8988T (cell line): Measurements from ENCODE around the gene TIMM17B.
"Not testable (repeated sequence)": the region's sequence is repeated elsewhere in the genome, so short reads cannot be mapped to it uniquely, and the experiment has no call there.

Experiments used
- DNase-seq: peaks from one replicate; pipeline ENCODE4 v3.0.0; 2011

Gene TIMM17B

GRCh38 chrX:48893556-48894348 lies 3.8 kb downstream of the TIMM17B start:
- no peak for DNase-seq

DNA sequence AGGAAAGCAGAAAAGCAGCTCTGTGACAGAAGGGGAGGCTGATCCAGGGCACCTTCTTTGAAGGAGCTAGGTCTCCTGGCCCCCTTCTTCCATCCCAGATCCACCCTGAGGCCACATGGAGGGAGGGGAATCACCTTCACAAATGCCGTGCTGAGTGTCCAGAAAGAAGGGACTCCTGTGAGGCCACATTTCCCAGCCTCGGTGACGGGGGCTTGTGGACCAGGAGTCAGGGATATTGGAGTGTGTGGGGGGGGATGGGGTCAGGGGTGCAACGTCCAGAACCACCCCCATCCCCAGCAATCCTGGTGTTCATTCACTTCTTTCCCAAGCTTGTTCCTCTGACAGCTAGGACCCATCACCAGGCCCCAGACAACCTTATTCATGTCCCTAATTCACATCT lies 4.7 kb downstream of the TIMM17B start:
- DNase-seq: no peak

GRCh38 chrX:48891402-48892288 lies 5.9 kb downstream of the TIMM17B start:
- peak; percentile 60 for DNase-seq

DNA sequence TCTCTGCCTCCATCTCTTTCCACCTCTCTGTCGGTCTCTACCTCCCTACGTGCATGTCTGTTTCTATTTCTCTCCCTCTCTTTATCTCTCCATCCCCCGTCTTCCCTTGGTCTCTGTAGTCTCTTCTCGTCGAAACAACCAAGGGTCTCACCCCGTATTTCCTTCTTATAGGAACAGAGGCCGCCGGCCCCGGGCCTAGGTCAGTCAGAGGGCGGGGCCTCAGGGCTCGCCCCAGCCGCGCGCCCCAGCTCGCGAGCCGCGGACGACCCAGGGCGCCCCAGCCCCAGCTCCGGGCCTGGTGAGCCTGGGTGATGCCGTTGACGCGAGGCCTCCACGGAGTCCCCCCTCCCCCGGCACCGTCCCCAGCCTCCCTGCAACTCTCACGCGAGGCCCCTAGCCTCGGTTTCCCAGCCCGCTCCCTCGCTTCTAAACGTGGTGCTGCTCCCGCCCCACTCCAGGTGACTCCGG lies 6.6 kb downstream of the TIMM17B start:
- peak; percentile 27 for DNase-seq

GRCh38 chrX:48890296-48890925 lies 7.2 kb downstream of the TIMM17B start:
- DNase-seq: no peak

DNA sequence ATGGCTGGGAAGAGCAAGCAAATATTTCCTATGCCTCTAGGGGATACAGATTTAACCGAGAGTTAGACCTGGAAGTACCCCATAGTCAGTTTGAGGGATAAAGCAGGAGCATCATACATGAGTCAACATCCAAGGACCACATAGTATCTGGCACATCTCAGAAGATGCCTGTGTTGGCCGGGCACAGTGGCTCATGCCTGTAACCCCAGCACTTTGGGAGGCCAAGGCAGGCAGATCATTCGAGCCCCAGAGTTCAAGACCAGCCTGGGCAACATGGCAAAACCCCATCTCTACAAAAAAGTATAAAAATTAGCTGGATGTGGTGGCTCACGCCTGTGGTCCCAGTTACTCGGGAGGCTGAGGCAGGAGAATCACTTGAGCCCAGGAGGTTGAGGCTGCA lies 11.0 kb downstream of the TIMM17B start:
- DNase-seq: not testable (repeated sequence)

- no peak for DNase-seq
These were observed 13.8 kb downstream of the TIMM17B start for GRCh38 chrX:48883729-48884128.

DNA sequence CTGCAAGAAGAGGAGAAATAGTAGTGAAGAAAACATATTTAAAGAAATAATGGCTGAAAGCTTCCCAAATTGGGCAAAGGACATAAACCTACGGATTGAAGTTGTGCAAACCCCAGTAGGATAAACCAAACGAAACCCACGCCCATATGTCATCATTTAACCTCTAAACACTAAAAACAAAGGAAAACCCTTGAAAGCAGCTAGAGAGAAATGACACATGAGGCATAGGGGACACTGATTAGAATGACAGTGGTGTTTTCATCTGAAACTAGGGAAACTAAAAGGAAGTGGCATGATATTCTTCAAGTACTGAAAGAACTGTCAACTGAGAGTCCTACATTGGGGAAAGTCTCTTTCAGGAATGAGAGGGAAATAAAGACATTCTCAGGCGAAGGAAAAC lies 20.6 kb downstream of the TIMM17B start:
- not testable (repeated sequence) for DNase-seq

DNA sequence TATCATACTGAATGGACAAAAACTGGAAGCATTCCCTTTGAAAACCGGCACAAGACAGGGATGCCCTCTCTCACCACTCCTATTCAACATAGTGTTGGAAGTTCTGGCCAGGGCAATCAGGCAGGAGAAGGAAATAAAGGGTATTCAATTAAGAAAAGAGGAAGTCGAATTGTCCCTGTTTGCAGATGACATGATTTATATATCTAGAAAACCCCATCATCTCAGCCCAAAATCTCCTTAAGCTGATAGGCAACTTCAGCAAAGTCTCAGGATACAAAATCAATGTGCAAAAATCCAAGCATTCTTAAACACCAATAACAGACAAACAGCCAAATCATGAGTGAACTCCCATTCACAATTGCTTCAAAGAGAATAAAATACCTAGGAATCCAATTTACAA lies 25.6 kb downstream of the TIMM17B start:
- DNase-seq: not testable (repeated sequence)

DNA sequence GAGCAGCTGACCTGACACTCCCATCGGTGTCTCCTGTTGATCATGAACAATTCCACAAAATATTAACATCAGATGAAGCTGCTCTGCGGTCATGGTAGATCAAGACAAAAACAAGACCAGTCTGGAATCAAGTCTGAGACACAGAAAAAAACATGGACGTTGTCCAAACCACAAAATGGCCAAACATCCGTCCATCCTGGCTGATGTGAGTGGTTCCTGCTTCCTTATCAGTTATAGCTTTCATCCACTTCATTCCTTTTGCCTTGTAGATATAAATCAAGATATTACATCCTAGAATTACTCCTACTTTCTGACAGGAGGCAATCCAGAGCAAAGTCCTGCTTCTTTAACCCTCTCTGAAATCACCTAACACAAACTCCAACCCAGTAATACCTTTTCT lies 33.4 kb downstream of the TIMM17B start:
- no peak for DNase-seq

- DNase-seq: no peak
These were observed 42.7 kb downstream of the TIMM17B start for GRCh38 chrX:48854898-48855297.

DNA sequence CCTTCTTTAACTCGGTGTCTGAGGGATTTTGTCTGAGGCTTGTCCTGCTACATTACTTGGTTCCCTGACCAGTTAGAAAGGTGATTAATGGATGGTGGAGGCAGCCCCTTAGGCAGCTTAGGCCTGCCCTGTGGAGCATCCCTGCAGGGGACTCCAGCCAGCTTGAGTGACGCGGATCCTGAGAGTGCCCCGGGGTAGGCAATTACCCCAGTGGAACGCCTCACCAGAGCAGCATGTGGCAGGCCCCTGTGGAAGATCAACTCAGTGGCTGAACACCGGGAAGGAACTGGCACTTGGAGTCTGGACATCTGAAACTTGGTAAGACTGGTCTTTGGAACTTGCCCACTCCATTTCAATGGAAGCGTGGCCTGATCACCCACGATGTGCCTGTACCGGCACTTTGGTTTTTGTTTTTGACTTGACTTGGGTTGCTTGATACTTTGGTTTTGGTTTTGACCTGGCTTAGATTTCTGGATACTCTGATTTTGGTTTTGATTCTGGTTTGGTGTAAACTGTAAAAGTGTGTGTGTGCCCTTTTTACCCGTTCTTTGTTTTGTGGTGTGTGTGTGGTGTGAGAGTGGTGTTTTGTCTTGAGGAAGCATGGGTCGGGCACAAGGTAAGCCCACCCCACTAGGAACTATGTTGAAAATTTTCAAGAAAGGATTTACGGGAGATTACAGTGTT lies 43.3 kb downstream of the TIMM17B start:
- DNase-seq: not testable (repeated sequence)

- not testable (repeated sequence) for DNase-seq
These were observed 44.1 kb downstream of the TIMM17B start for GRCh38 chrX:48853494-48853893.

GRCh38 chrX:48852857-48853256 lies 44.7 kb downstream of the TIMM17B start:
- no peak for DNase-seq

- DNase-seq: no peak
These were observed 48.7 kb downstream of the TIMM17B start for GRCh38 chrX:48848847-48849246.
